WTC11 (cell line): ENCODE measurements around the gene TWIST2.

Source experiments
- CTCF ChIP-seq: fragments of 200-600 bp; IDR thresholded peaks from 2 replicates; pipeline ENCODE4 v1.8.0; 2022; ENCODE audit warnings: antibody characterized with exemption
- RELA ChIP-seq: sonication (generic); formaldehyde crosslinking; IDR thresholded peaks from 2 replicates; pipeline ENCODE4 v1.8.1; 2022; ENCODE audit warnings: missing genetic modification reagents, mild to moderate bottlenecking, borderline replicate concordance
- TEAD4 ChIP-seq: sonication (generic); formaldehyde crosslinking; IDR thresholded peaks from 2 replicates; pipeline ENCODE4 v1.8.0; 2022; ENCODE audit warnings: mild to moderate bottlenecking, missing genetic modification reagents

- TF ChIP-seq RELA (no peak), CTCF (no peak), TEAD4 (CRISPR knock-in tag) (no peak)
Observed at GRCh38 chr2:238854699-238855229, 6.9 kb downstream of the TWIST2 start.
